H7 (cell line): Measurements from ENCODE around the gene CHL1. TPM values are rescaled to one million over a fixed set of nuclear protein-coding genes. Genes with fewer than 3 reads are reported as not detected.

Experiments
- DNase-seq: peaks from one replicate; pipeline ENCODE4 v3.0.0; 2012
- H3K27me3 ChIP-seq: 2 replicates; pipeline ENCODE4 v1.6.0; 2011; ENCODE audit warnings: mild to moderate bottlenecking, low read length; ENCODE audit not compliant: control insufficient read depth, insufficient read depth
- H3K36me3 ChIP-seq: replicated peaks from 2 replicates; pipeline ENCODE4 v1.5.1; 2011; ENCODE audit warnings: low read length; ENCODE audit not compliant: control insufficient read depth, insufficient read depth
- H3K4me3 ChIP-seq: 2 replicates; pipeline ENCODE4 v1.5.1; 2011; ENCODE audit warnings: low read depth, mild to moderate bottlenecking, control low read depth, low read length, moderate library complexity; ENCODE audit not compliant: insufficient read depth
- total RNA-seq: library from RNA; depleted of rRNA; stranded (reverse); fragments of >200 nt; shearing (Covaris generic); gene quantifications from 2 replicates; pipeline ENCODE4 v1.2.3, GENCODE V29; 2014; rRNA removed

The CHL1 gene
- 0.28 TPM in 1 of 2 replicates, not detected in the other for total RNA-seq

GRCh38 chr3:196311-197148 is at the start of gene CHL1:
TSS of gene CHL1 (plus strand) at chr3:196763. CDS start at chr3:319777, 123,014 bp downstream.
- peak; percentile 86 for DNase-seq
- Histone ChIP-seq H3K27me3 (peaks cover 57% of the 10 kb centered on the region), H3K36me3 (no peaks in the 10 kb centered on the region)

GRCh38 chr3:151614-152189 is 44.9 kb upstream of the CHL1 start:
- H3K27me3 ChIP-seq: no peaks in the 10 kb centered on the region; the same call in 1 of the 2 replicates
- no peaks in the 10 kb centered on the region for H3K36me3 ChIP-seq
- H3K4me3 ChIP-seq: no peak overlapping the region
- DNase-seq: no peak

More at GRCh38 chr3:196311-197148, at the start of gene CHL1:
- H3K4me3 ChIP-seq: peak within 1 kb of the TSS; percentile 50

- no peaks in the 10 kb centered on the region for H3K36me3 ChIP-seq
- no peak overlapping the region for H3K4me3 ChIP-seq
- no peak for DNase-seq
- no peaks in the 10 kb centered on the region; the same call in 1 of the 2 replicates for H3K27me3 ChIP-seq
Measured at GRCh38 chr3:159974-160373, 36.6 kb upstream of the CHL1 start.

GRCh38 chr3:166071-166470 is 30.5 kb upstream of the CHL1 start:
- H3K4me3 ChIP-seq: no peak overlapping the region
- H3K36me3 ChIP-seq: no peaks in the 10 kb centered on the region
- DNase-seq: no peak
- no peaks in the 10 kb centered on the region; the same call in 1 of the 2 replicates for H3K27me3 ChIP-seq

GRCh38 chr3:166799-167198 is 29.8 kb upstream of the CHL1 start:
- H3K4me3 ChIP-seq: no peak overlapping the region
- DNase-seq: no peak
- no peaks in the 10 kb centered on the region; the same call in 1 of the 2 replicates for H3K27me3 ChIP-seq
- H3K36me3 ChIP-seq: no peaks in the 10 kb centered on the region

- Histone ChIP-seq H3K27me3 (no peaks in the 10 kb centered on the region; the same call in 1 of the 2 replicates), H3K4me3 (no peak overlapping the region), H3K36me3 (no peaks in the 10 kb centered on the region)
- no peak for DNase-seq
Measured at GRCh38 chr3:173886-174285, 22.7 kb upstream of the CHL1 start.

- no peaks in the 10 kb centered on the region for H3K36me3 ChIP-seq
- DNase-seq: no peak
- H3K27me3 ChIP-seq: no peaks in the 10 kb centered on the region
- H3K4me3 ChIP-seq: no peak overlapping the region
Measured at GRCh38 chr3:184976-185375, 11.6 kb upstream of the CHL1 start.

- no peak for DNase-seq
- Histone ChIP-seq H3K4me3 (no peak overlapping the region), H3K27me3 (peaks cover 32% of the 10 kb centered on the region), H3K36me3 (no peaks in the 10 kb centered on the region)
Measured at GRCh38 chr3:192215-192929, 4.2 kb upstream of the CHL1 start.

GRCh38 chr3:194001-194400 is 2.6 kb upstream of the CHL1 start:
- Histone ChIP-seq H3K4me3 (no peak overlapping the region), H3K36me3 (no peaks in the 10 kb centered on the region), H3K27me3 (peaks cover 47% of the 10 kb centered on the region)
- no peak for DNase-seq

- Histone ChIP-seq H3K4me3 (no peak overlapping the region), H3K36me3 (no peaks in the 10 kb centered on the region), H3K27me3 (peaks cover 48% of the 10 kb centered on the region)
- DNase-seq: no peak
Measured at GRCh38 chr3:194421-194820, 2.1 kb upstream of the CHL1 start.

GRCh38 chr3:195666-196065 is 897 bp upstream of the CHL1 start:
- Histone ChIP-seq H3K4me3 (no peak overlapping the region), H3K36me3 (no peaks in the 10 kb centered on the region), H3K27me3 (peaks cover 57% of the 10 kb centered on the region)
- peak; percentile 43 for DNase-seq

GRCh38 chr3:197149-197827 is 725 bp downstream of the CHL1 start:
- H3K27me3 ChIP-seq: peaks cover 57% of the 10 kb centered on the region
- DNase-seq: peak; percentile 86
- peak overlapping the region; percentile 50 for H3K4me3 ChIP-seq
- no peaks in the 10 kb centered on the region for H3K36me3 ChIP-seq

- H3K27me3 ChIP-seq: peaks cover 58% of the 10 kb centered on the region
- DNase-seq: peak; percentile 77
- no peaks in the 10 kb centered on the region for H3K36me3 ChIP-seq
- peak overlapping the region; percentile 50 for H3K4me3 ChIP-seq
Measured at GRCh38 chr3:197828-198491, 1.4 kb downstream of the CHL1 start.

GRCh38 chr3:199835-200234 is 3.3 kb downstream of the CHL1 start:
- Histone ChIP-seq H3K36me3 (no peaks in the 10 kb centered on the region), H3K27me3 (peaks cover 55% of the 10 kb centered on the region), H3K4me3 (no peak overlapping the region)
- DNase-seq: no peak
